NK-92 treated with Interleukin-12 subunit alpha and Interleukin-12 subunit beta, amount 100 ng/mL, for 24 hours (cell line): Measurements from ENCODE around the gene LYZL6.

ENCODE experiments used
- DNase-seq: peaks from one replicate; lab custom pipeline; 2025; lab: John Stamatoyannopoulos, UW

Gene LYZL6

GRCh38 chr17:35943537-35943936 is at the start of gene LYZL6:
LYZL6 (minus strand) TSS chr17:35943713; CDS start chr17:35939356, 4,357 bp downstream.
- DNase-seq = no peak

GRCh38 chr17:35991075-35991474 is 47.6 kb upstream of the LYZL6 start:
- DNase-seq = no peak

- no peak for DNase-seq
These were observed 44.7 kb upstream of the LYZL6 start for GRCh38 chr17:35988164-35988563.

GRCh38 chr17:35986643-35987042 is 43.1 kb upstream of the LYZL6 start, which contains the start of gene CCL14:
CCL14 (minus strand) TSS chr17:35986729; CDS start chr17:35986649, 80 bp downstream.
- no peak for DNase-seq

GRCh38 chr17:35984140-35984539 is 40.6 kb upstream of the LYZL6 start:
- no peak for DNase-seq

- no peak for DNase-seq
These were observed 39.1 kb upstream of the LYZL6 start for GRCh38 chr17:35982409-35983191.

GRCh38 chr17:35981908-35982330 is 38.4 kb upstream of the LYZL6 start:
- peak; percentile 39 for DNase-seq

GRCh38 chr17:35981246-35981645 is 37.7 kb upstream of the LYZL6 start, which contains the start of gene CCL16:
CCL16 (minus strand) TSS chr17:35981497; CDS start chr17:35981420, 77 bp downstream.
- no peak for DNase-seq

GRCh38 chr17:35978346-35978745 is 34.8 kb upstream of the LYZL6 start:
- DNase-seq = no peak

- no peak for DNase-seq
These were observed 34.0 kb upstream of the LYZL6 start for GRCh38 chr17:35977509-35977908.

- DNase-seq = peak; percentile 50
These were observed 30.1 kb upstream of the LYZL6 start for GRCh38 chr17:35973333-35974260.

- no peak for DNase-seq
These were observed 29.4 kb upstream of the LYZL6 start for GRCh38 chr17:35972945-35973332.

- peak; percentile 7 for DNase-seq
These were observed 29.0 kb upstream of the LYZL6 start for GRCh38 chr17:35972535-35972934.

- DNase-seq = no peak
These were observed 28.6 kb upstream of the LYZL6 start for GRCh38 chr17:35972066-35972465.

- DNase-seq = peak; percentile 50
These were observed 26.3 kb upstream of the LYZL6 start for GRCh38 chr17:35969558-35970380.

- no peak for DNase-seq
These were observed 25.1 kb upstream of the LYZL6 start for GRCh38 chr17:35968520-35969054.

- DNase-seq = no peak
These were observed 21.8 kb upstream of the LYZL6 start for GRCh38 chr17:35965272-35965671.

GRCh38 chr17:35963663-35964062 is 20.1 kb upstream of the LYZL6 start:
- no peak for DNase-seq

GRCh38 chr17:35953720-35954119 is 10.2 kb upstream of the LYZL6 start:
- DNase-seq = no peak

- DNase-seq = no peak
These were observed 5.9 kb upstream of the LYZL6 start for GRCh38 chr17:35949401-35949800.

GRCh38 chr17:35948092-35948491 is 4.6 kb upstream of the LYZL6 start:
- DNase-seq = no peak
